Right hindlimb (tissue), 1 donor: ENCODE measurements around the gene HECTD4.

Experiments
- DNase-seq: peaks from one replicate; pipeline ENCODE4 v3.0.0-alpha.2; 2018

Gene HECTD4

GRCh38 chr12:112314981-112315380 lies 67.2 kb downstream of the HECTD4 start:
- DNase-seq = no peak

- no peak for DNase-seq
These were observed 72.4 kb downstream of the HECTD4 start for GRCh38 chr12:112309797-112310196.

- DNase-seq = no peak
These were observed 73.6 kb downstream of the HECTD4 start for GRCh38 chr12:112308652-112309051.

- DNase-seq = no peak
These were observed 74.1 kb downstream of the HECTD4 start for GRCh38 chr12:112308161-112308560.

DNA sequence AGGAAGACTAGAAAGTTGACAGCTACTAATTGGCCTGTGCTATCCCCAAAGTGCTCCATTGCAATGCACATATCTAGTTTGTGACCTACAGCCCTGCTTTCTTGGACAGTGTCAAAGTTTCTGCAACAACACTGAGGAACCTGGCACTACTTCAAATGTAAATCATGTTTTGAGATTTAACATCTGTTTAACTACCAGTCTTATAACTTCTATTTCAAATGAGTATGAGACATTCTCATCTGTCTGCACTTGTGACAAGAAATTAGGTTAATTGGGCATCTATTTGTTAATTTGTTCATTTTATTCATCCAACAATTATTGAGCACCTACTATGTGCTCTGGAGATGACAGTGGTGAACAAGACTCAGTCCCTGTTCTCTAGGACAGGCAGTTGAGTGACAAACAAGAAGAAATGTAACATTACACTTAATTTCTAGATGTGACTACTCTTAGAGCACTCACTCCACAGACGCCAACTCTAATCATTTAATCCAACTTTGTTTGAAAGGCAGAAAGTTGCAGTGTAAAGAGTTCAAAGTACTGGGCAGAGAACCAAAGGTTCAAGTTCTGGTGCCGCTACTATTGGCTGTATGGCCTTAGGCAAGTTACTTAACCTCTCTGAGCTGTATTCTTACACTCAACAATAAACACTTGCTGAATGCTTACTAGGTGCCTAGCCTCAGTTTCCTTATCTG lies 74.8 kb downstream of the HECTD4 start:
- no peak for DNase-seq

GRCh38 chr12:112305951-112306350 lies 76.3 kb downstream of the HECTD4 start:
- DNase-seq = no peak

DNA sequence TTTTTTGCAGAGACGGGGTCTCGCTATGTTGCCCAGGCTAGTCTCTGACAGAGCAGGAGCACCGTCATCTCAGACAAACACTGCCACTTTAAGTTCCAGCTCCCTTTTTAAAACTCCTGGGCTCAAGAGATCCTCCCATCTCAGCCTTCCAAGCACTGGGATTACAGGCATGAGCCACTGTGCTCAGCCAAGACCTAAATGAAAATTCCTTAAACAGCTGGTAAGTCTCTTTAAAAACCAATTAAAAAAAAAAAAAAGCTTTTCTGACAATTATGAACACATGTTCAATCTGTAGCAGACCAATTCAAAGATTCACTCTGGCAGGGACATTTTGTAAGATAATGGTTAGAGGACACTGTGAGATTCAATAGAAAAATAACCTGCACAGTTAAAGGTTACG lies 77.8 kb downstream of the HECTD4 start:
- DNase-seq = no peak

- no peak for DNase-seq
These were observed 78.4 kb downstream of the HECTD4 start for GRCh38 chr12:112303799-112304198.

GRCh38 chr12:112303004-112303403 lies 79.2 kb downstream of the HECTD4 start:
- no peak for DNase-seq

DNA sequence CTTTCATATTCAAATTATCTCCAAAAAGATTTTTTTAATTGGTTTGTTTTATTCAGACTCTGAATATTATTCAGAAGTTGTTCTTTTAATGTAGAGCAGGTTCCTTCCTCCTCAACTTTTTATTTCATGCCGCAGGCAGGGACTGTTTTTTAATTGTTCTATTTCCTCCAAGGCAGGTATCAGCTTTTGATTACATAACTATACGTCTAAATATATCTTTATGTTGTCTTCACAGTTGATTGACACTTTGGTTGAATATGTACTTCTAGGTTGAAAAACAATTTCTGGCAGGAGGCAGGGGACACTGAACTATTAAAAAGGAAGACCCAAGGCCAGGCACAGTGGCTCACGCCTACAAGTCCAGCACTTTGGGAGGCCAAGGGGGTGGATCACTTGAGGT lies 82.5 kb downstream of the HECTD4 start:
- no peak for DNase-seq

- DNase-seq = no peak
These were observed 85.0 kb downstream of the HECTD4 start for GRCh38 chr12:112297188-112297587.

- no peak for DNase-seq
These were observed 86.0 kb downstream of the HECTD4 start for GRCh38 chr12:112296183-112296582.

DNA sequence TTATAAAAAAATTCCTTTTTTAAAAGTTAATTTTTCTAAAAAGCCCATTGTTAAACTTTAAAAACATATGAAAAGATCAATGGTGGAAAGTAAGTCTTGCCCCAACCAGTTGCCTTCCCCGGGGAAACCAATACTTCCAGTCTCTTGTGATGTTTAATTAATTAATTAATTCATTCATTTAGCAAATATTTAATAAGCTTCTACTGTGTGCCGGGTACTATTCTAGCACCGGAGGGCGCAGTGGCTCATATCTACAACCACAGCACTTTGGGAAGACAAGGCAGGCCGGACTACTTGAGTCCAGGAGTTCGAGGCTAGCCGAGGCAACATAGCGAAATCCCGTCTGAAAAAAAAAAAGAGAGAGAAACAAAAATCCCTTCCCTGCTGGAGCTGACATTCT lies 87.4 kb downstream of the HECTD4 start:
- no peak for DNase-seq

- no peak for DNase-seq
These were observed 93.6 kb downstream of the HECTD4 start for GRCh38 chr12:112288638-112289037.

DNA sequence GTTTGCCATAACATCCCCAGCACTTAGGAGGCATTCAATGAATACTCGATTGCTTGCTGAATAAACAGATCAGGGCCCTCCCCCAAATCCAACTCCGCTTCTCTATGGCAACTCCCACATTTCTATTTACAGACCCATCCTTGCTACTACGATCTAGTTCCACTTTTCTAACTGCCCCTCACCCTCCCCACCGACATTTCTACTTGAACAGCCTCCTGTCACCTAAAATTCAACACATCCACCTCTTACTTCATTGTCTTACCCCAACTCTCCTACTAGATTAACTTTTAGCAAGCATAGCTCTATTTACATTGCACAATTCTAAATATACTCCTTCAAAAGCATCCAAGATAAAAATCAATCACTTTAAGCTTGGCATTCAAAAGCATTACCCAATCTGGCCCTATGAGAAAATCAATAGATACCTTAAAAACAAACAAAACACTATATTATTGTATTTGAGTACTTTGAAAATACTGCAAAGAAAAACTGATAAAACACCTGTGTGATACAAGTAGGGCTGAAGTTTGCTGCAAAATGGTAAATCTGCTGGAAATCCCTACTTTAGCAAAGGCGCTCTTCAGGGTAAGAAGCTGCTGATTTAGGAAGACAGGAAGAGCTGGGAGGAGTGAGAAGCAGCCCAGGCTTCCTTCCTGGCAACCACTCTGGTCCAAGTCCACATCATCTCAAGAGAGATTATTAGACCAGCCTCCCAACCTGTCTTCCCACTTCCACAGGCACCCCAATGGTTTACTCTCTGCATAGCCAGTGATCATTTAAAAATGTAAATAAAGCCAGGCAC lies 96.4 kb downstream of the HECTD4 start:
- no peak for DNase-seq

DNA sequence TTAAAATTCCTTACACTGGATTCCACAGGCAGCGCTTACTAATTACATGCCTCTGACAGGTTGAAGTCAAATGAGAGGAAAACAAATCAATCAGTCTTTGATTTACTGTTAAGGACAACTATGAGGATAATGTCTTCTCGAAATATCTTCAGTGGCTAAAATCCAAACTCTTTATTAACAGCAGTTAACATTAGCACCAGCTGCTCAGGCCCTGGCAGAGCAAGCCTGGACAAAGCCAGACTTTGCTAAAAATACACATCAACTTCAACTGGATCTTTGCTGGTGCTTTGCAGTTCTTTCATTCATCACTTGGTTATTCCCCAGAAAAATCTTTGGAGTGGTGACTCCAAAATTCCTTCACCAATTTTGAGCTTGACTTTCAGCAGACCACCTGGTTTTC lies 98.7 kb downstream of the HECTD4 start:
- DNase-seq = peak; percentile 21

- no peak for DNase-seq
These were observed 99.3 kb downstream of the HECTD4 start for GRCh38 chr12:112282920-112283319.

- DNase-seq = no peak
These were observed 106.4 kb downstream of the HECTD4 start for GRCh38 chr12:112275836-112276235.

DNA sequence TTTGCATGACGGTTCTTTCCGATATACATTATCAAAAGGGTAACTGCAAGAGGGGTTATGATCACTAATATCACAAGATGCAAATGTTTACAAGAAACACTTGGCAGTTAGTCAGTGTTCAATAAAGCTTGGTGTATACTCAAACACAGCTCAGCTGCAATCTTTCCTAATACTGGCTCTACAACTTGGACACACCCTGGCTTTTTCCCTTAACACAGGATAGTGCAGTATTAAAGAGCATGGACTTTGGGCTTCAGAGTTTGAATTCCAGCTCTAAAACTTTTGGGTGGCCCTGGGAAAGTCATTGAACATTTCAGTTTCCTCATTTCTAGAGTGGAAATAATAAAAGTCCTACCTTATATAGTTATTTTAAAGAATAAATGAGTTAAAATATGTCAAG lies 107.0 kb downstream of the HECTD4 start:
- no peak for DNase-seq

DNA sequence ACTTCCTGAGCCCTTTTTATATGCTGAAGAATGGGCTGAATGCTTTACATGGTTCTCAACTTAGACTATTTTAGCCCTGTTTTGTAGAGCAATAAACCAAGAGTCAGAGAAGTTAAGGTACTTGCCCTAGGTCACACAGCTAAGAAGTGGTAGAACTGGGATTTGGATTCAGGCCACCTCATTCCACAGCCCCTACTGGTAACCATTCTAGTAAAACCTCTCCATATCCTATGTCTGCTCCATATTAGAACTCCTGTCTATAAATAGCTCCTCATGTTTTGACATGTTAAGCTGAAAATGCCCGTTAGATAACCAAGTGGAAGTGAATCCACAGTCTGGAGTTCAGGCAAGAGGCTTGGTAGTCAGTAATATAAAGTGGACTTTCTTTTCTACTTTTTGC lies 111.6 kb downstream of the HECTD4 start:
- no peak for DNase-seq

DNA sequence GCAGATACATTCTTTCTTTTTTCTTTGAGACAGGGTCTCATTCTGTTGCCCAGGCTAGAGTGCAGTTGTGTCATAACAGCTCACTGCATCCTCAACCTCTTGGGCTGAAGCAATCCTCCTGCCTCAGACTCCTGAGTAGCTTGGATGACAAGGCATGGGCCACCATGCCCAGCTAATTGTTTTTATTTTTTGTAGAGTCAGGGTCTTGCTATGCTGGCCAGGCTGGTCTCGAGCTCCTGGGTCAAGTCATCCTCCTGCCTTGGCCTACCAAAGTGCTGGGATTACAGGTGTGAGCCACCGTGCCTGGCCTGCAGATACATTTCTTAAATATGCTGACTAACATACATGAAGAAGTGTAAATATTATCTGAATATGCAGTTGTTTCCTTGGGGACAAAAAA lies 115.8 kb downstream of the HECTD4 start:
- DNase-seq = no peak

DNA sequence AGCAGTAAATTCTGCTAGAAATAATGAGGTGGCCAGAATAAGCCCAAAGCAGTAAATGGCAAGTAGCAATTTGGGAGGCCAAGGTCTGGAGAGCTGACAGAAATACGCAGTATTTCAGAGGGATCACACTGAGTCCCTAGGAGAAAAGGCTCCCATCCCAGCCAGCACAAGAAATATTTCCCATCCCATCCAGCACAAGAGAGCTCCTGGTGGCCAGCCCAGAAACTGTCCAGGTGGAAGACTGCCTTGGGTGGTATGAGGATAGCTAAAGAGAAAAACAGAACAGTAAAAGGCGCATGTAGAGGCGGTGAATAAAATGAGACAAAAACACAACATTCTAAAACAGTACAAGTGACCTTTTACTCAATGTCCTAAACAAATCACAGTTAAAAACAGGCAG lies 120.7 kb downstream of the HECTD4 start:
- DNase-seq = no peak

DNA sequence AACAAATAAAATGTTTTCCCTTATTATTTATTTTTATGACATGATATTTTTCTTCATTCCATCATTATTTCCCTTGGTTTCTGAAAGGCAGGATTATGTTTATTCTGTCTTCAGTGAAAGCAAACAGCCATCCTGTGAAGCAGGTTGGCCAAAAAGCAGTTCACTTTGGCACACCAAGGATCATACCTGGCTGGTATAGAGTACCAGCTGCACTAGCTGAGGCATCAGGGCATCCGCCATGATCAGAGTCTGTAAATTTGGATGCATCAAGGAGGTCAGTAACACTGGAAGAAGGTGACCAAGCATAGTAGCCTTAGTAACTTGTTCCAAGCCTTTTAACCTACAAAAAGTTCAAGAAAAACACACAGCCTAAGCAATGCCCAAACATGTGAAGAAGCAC lies 123.3 kb downstream of the HECTD4 start:
- no peak for DNase-seq

DNA sequence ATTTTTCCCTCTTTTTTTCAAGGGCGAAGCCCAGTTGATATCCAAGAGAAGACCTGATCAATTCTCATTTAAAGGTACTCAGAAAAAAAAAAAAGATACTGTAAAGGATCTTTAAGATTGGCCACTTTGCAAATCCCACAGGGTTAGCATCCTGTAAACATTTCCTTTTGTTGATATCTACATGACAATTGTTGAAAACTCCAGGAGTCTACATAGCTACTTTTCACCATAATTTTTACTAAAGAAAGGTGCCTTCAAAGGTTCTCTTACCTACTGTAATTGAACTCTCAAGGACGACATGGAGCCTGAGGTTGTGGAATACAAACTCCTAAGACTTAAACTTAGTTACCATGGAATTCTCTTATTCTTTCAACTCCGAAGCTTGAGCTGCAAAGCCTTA lies 125.5 kb downstream of the HECTD4 start:
- no peak for DNase-seq

GRCh38 chr12:112252184-112252583 lies 130.0 kb downstream of the HECTD4 start:
- DNase-seq = no peak
